ENCODE results near the gene FAM185A. TPM values are rescaled to one million over a fixed set of nuclear protein-coding genes. Genes with fewer than 3 reads are reported as not detected.
"Not testable (repeated sequence)": the region's sequence is repeated elsewhere in the genome, so short reads cannot be mapped to it uniquely, and the experiment has no call there.

The FAM185A gene
- total RNA-seq, 1 donor from 2014 or later, result 39.5 TPM

GRCh38 chr7:102830197-102830596, 81.4 kb downstream of the FAM185A start:
- DNase-seq (ENCODE audit: low spot score), result peak; percentile 64

- peak; percentile 70 for DNase-seq (ENCODE audit: low spot score)
Measured at GRCh38 chr7:102832674-102833073, 83.9 kb downstream of the FAM185A start.

- no peak for DNase-seq (ENCODE audit: low spot score)
Measured at GRCh38 chr7:102833343-102833742, 84.5 kb downstream of the FAM185A start.

GRCh38 chr7:102834466-102834865, 85.7 kb downstream of the FAM185A start:
- DNase-seq (ENCODE audit: low spot score), result no peak

GRCh38 chr7:102834999-102835398, 86.2 kb downstream of the FAM185A start:
- peak; percentile 86 for DNase-seq (ENCODE audit: low spot score)

GRCh38 chr7:102836191-102836919, 87.6 kb downstream of the FAM185A start:
- peak; percentile 95 for DNase-seq (ENCODE audit: low spot score)

- no peak for DNase-seq (ENCODE audit: low spot score)
Measured at GRCh38 chr7:102836977-102837376, 88.2 kb downstream of the FAM185A start.

- no peak for DNase-seq (ENCODE audit: low spot score)
Measured at GRCh38 chr7:102837802-102838201, 89.0 kb downstream of the FAM185A start.

GRCh38 chr7:102838572-102839101, 89.8 kb downstream of the FAM185A start:
- DNase-seq (ENCODE audit: low spot score), result not testable (repeated sequence)

- no peak for DNase-seq (ENCODE audit: low spot score)
Measured at GRCh38 chr7:102840404-102840803, 91.6 kb downstream of the FAM185A start.

GRCh38 chr7:102841290-102841689, 92.5 kb downstream of the FAM185A start:
- no peak for DNase-seq (ENCODE audit: low spot score)

GRCh38 chr7:102842284-102842683, 93.5 kb downstream of the FAM185A start:
- DNase-seq (ENCODE audit: low spot score), result no peak

GRCh38 chr7:102843850-102844249, 95.1 kb downstream of the FAM185A start:
- no peak for DNase-seq (ENCODE audit: low spot score)

- no peak for DNase-seq (ENCODE audit: low spot score)
Measured at GRCh38 chr7:102845346-102845745, 96.5 kb downstream of the FAM185A start.

- no peak for DNase-seq (ENCODE audit: low spot score)
Measured at GRCh38 chr7:102849079-102849478, 100.3 kb downstream of the FAM185A start.

GRCh38 chr7:102849538-102849937, 100.7 kb downstream of the FAM185A start:
- DNase-seq (ENCODE audit: low spot score), result no peak

- no peak for DNase-seq (ENCODE audit: low spot score)
Measured at GRCh38 chr7:102856036-102856435, 107.2 kb downstream of the FAM185A start.

Other genes starting within 250 kb of the FAM185A start
- 1.4 TPM for gene RASA4B, start 231.2 kb upstream of the FAM185A start, total RNA-seq (ENCODE audit: insufficient read depth, low replicate concordance)
- 21.9 TPM for gene UPK3BL2, start 205.3 kb upstream of the FAM185A start, total RNA-seq (ENCODE audit: insufficient read depth, low replicate concordance)
- gene SPDYE2, start 197.8 kb upstream of the FAM185A start, total RNA-seq (ENCODE audit: insufficient read depth, low replicate concordance), result 2.6 TPM
- gene POLR2J3, start 176.4 kb upstream of the FAM185A start, total RNA-seq (ENCODE audit: insufficient read depth, low replicate concordance), result 27.0 TPM
- 9.9 TPM for gene RASA4, start 132.2 kb upstream of the FAM185A start, total RNA-seq (ENCODE audit: insufficient read depth, low replicate concordance)
- gene UPK3BL1, start 106.2 kb upstream of the FAM185A start, total RNA-seq (ENCODE audit: insufficient read depth, low replicate concordance), result 142 TPM
- gene SPDYE2B, start 98.7 kb upstream of the FAM185A start, total RNA-seq (ENCODE audit: insufficient read depth, low replicate concordance), result 2.6 TPM
- gene POLR2J2, start 77.3 kb upstream of the FAM185A start, total RNA-seq (ENCODE audit: insufficient read depth, low replicate concordance), result 6.0 TPM
- 3.1 TPM for gene LRRC17, start 164.0 kb downstream of the FAM185A start, total RNA-seq (ENCODE audit: insufficient read depth, low replicate concordance)